OCI-LY1 (cell line): ENCODE data around the gene PCNP.

Experiments
- H2AFZ ChIP-seq: fragments of 200-600 bp; sonication (generic), shearing (Covaris generic); 2 replicates; pipeline ENCODE4 v1.6.0; 2014; ENCODE audit warnings: antibody characterized with exemption, mild to moderate bottlenecking, low read length
- H3F3A ChIP-seq: fragments of 200-600 bp; sonication (generic), shearing (Covaris generic); 2 replicates; pipeline ENCODE4 v1.6.0; 2014; ENCODE audit warnings: mild to moderate bottlenecking, antibody characterized with exemption, low read length, moderate library complexity; ENCODE audit not compliant: insufficient read depth
- H3K27ac ChIP-seq: fragments of 200-600 bp; sonication (generic); 2 replicates; pipeline ENCODE4 v1.5.1; 2014; ENCODE audit warnings: low read length, mixed run types, mild to moderate bottlenecking, low read depth; ENCODE audit not compliant: poor library complexity, severe bottlenecking
- H3K27me3 ChIP-seq: fragments of 200-600 bp; sonication (generic); 2 replicates; pipeline ENCODE4 v1.6.0; 2014; ENCODE audit warnings: antibody characterized with exemption, mild to moderate bottlenecking, low read length, moderate library complexity; ENCODE audit not compliant: insufficient read depth
- H3K36me3 ChIP-seq: fragments of 200-600 bp; sonication (generic); 2 replicates; pipeline ENCODE4 v1.6.1; 2014; ENCODE audit warnings: mild to moderate bottlenecking, antibody characterized with exemption, low read length, moderate library complexity, mixed read lengths; ENCODE audit not compliant: insufficient read depth
- H3K4me1 ChIP-seq: fragments of 200-600 bp; sonication (generic); 2 replicates; pipeline ENCODE4 v1.5.1; 2014; ENCODE audit warnings: mild to moderate bottlenecking, low read length, moderate library complexity; ENCODE audit not compliant: insufficient read depth, severe bottlenecking
- H3K4me2 ChIP-seq: fragments of 200-600 bp; sonication (generic), shearing (Covaris generic); 2 replicates; pipeline ENCODE4 v1.6.1; 2014; ENCODE audit warnings: low read length
- H3K4me3 ChIP-seq: fragments of 200-600 bp; sonication (generic); 2 replicates; pipeline ENCODE4 v1.5.1; 2014; ENCODE audit warnings: low read length, low read depth, mild to moderate bottlenecking, mixed read lengths; ENCODE audit not compliant: poor library complexity, severe bottlenecking
- H3K79me2 ChIP-seq: fragments of 200-600 bp; shearing (Covaris generic); 2 replicates; pipeline ENCODE4 v1.6.1; 2016; ENCODE audit warnings: mixed run types, low read length, mixed read lengths; ENCODE audit not compliant: insufficient read depth
- H3K9ac ChIP-seq: fragments of 200-600 bp; sonication (generic), shearing (Covaris generic); 2 replicates; pipeline ENCODE4 v1.6.1; 2014; ENCODE audit warnings: mild to moderate bottlenecking, low read length, mixed read lengths
- H3K9me2 ChIP-seq: fragments of 200-600 bp; sonication (generic), shearing (Covaris generic); 2 replicates; pipeline ENCODE4 v1.6.1; 2014; ENCODE audit warnings: low read depth, mild to moderate bottlenecking, low read length, mixed read lengths
- H3K9me3 ChIP-seq: fragments of 200-600 bp; shearing (Covaris generic); 2 replicates; pipeline ENCODE4 v1.6.1; 2014; ENCODE audit warnings: low read length, mixed read lengths
- H4K20me1 ChIP-seq: fragments of 200-600 bp; sonication (generic), shearing (Covaris generic); 2 replicates; pipeline ENCODE4 v1.6.0; 2016; ENCODE audit warnings: mild to moderate bottlenecking, low read length; ENCODE audit not compliant: insufficient read depth
- EZH2 ChIP-seq: fragments of 200-600 bp; sonication (generic), shearing (Covaris generic); IDR thresholded peaks from 2 replicates; pipeline ENCODE4 v1.8.0; 2017; ENCODE audit warnings: borderline replicate concordance, mixed run types, mild to moderate bottlenecking, antibody characterized with exemption, low read length, moderate library complexity, mixed read lengths
- TF ChIP-seq, protein P1 (sequence below): fragments of 200-600 bp; sonication (generic), shearing (Covaris generic); IDR thresholded peaks from 2 replicates; pipeline ENCODE4 v1.5.1; 2017; ENCODE audit warnings: mild to moderate bottlenecking, antibody characterized with exemption, low read length, moderate library complexity, mixed read lengths

PCNP gene

DNA sequence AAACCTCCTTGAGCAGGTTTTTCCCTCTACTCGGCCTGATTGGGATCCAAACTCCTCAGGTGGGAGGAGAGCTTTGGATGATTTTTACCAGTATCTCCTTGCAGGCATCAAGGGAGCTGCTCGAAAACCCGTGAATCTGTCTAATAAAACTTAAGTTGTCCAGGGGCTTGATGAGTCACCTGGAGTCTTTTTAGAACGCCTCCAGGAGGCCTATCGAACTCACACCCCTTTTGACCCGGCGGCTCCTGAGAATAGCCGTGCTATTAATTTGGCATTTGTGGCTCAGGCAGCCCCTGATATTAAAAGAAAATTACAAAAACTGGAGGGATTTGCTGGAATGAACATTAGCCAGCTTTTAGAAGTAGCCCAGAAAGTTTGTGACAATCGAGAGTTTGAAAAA is 61.4 kb downstream of the PCNP start:
- no peak overlapping the region for H3K9ac ChIP-seq
- no peak overlapping the region for H2AFZ ChIP-seq
- no peaks in the 10 kb centered on the region for H3K9me2 ChIP-seq
- no peak for TF ChIP-seq EZH2
- TF ChIP-seq, protein P1, sequence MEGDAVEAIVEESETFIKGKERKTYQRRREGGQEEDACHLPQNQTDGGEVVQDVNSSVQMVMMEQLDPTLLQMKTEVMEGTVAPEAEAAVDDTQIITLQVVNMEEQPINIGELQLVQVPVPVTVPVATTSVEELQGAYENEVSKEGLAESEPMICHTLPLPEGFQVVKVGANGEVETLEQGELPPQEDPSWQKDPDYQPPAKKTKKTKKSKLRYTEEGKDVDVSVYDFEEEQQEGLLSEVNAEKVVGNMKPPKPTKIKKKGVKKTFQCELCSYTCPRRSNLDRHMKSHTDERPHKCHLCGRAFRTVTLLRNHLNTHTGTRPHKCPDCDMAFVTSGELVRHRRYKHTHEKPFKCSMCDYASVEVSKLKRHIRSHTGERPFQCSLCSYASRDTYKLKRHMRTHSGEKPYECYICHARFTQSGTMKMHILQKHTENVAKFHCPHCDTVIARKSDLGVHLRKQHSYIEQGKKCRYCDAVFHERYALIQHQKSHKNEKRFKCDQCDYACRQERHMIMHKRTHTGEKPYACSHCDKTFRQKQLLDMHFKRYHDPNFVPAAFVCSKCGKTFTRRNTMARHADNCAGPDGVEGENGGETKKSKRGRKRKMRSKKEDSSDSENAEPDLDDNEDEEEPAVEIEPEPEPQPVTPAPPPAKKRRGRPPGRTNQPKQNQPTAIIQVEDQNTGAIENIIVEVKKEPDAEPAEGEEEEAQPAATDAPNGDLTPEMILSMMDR: no peak
- no peaks in the 10 kb centered on the region for H3K27me3 ChIP-seq
- H4K20me1 ChIP-seq: no peaks in the 10 kb centered on the region
- H3K36me3 ChIP-seq: no peaks in the 10 kb centered on the region
- peaks cover 4% of the 10 kb centered on the region for H3K4me1 ChIP-seq
- H3K27ac ChIP-seq: no peak overlapping the region
- no peak overlapping the region for H3K4me3 ChIP-seq
- no peaks in the 10 kb centered on the region for H3K79me2 ChIP-seq
- no peaks in the 10 kb centered on the region for H3F3A ChIP-seq
- no peaks in the 10 kb centered on the region for H3K9me3 ChIP-seq
- no peak overlapping the region for H3K4me2 ChIP-seq

DNA sequence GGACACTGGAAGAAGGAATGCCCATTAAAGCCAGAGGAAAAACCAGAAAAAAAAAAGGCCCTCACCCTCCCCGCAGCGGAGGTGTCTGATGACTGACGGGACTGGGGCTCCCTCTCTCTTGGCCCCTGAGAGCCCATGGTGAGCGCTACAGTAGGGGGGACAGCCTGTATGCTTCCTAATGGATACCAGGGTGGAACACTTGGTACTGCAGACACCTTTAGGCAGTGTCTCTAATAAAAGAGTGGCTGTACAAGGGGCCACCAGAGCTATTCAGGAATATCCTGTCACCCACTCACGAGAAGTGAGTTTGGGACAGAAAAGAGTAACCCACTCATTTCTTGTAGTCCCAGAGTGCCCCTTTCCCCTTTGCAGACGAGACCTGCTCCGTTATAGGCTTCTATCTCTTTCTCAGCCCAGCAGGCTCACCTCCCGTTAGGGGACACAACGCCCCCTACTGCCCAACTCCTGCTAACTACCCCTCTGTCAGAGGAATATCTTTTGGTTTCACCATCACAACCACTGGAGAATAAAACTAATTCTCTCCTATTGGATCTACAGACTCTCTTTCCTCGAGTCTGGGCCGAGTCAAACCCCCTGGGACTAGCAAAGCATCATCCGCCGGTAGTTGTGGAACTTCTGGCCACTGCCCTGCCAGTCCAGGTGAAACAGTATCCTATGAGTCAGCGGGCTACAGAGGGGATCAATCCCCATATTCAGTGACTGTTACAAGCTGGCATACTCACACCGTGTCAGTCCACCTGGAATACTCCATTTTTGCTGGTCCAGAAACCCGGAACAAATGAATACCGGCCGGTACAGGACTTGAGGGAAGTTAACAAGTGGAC is 62.2 kb downstream of the PCNP start:
- no peaks in the 10 kb centered on the region for H4K20me1 ChIP-seq
- H3K4me3 ChIP-seq: no peak overlapping the region
- no peaks in the 10 kb centered on the region for H3F3A ChIP-seq
- no peak overlapping the region for H3K9ac ChIP-seq
- no peaks in the 10 kb centered on the region for H3K27me3 ChIP-seq
- no peaks in the 10 kb centered on the region for H3K79me2 ChIP-seq
- no peak overlapping the region for H2AFZ ChIP-seq
- TF ChIP-seq, protein P1: peak; percentile 79
- no peak for TF ChIP-seq EZH2
- peaks cover 4% of the 10 kb centered on the region for H3K4me1 ChIP-seq
- no peaks in the 10 kb centered on the region for H3K9me3 ChIP-seq
- H3K36me3 ChIP-seq: no peaks in the 10 kb centered on the region
- no peak overlapping the region for H3K27ac ChIP-seq
- peak overlapping the region; percentile 13; the same call in 1 of the 2 replicates for H3K4me2 ChIP-seq
- H3K9me2 ChIP-seq: no peaks in the 10 kb centered on the region

DNA sequence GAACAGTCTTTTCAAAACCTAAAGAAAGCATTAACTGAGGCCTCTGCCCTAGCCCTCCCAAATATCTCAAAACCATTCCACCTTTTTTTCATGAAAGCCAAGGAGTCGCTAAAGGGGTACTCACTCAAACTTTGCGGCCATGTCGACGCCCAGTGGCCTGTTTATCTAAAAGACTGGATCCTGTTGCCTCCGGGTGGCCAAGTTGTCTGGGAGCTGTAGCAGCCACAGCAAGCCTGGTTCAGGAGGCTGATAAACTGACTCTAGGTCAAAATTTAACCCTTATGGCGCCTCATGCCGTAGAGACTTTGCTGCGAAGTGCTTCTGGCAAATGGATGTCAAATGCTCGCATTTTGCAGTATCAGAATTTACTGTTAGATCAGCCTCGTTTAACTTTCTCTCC is 63.5 kb downstream of the PCNP start:
- Histone ChIP-seq H3K27me3 (no peaks in the 10 kb centered on the region), H3K4me2 (no peak overlapping the region), H3K79me2 (no peaks in the 10 kb centered on the region), H3K4me3 (no peak overlapping the region), H3K27ac (no peak overlapping the region), H3K4me1 (peaks cover 4% of the 10 kb centered on the region), H3F3A (no peaks in the 10 kb centered on the region), H3K9ac (no peak overlapping the region), H3K9me2 (no peaks in the 10 kb centered on the region), H4K20me1 (no peaks in the 10 kb centered on the region), H3K36me3 (no peaks in the 10 kb centered on the region), H2AFZ (no peak overlapping the region), H3K9me3 (no peaks in the 10 kb centered on the region)
- TF ChIP-seq EZH2: no peak
- TF ChIP-seq, protein P1: no peak
